Measurements from ENCODE around the gene SSBP4.

SSBP4 gene

DNA sequence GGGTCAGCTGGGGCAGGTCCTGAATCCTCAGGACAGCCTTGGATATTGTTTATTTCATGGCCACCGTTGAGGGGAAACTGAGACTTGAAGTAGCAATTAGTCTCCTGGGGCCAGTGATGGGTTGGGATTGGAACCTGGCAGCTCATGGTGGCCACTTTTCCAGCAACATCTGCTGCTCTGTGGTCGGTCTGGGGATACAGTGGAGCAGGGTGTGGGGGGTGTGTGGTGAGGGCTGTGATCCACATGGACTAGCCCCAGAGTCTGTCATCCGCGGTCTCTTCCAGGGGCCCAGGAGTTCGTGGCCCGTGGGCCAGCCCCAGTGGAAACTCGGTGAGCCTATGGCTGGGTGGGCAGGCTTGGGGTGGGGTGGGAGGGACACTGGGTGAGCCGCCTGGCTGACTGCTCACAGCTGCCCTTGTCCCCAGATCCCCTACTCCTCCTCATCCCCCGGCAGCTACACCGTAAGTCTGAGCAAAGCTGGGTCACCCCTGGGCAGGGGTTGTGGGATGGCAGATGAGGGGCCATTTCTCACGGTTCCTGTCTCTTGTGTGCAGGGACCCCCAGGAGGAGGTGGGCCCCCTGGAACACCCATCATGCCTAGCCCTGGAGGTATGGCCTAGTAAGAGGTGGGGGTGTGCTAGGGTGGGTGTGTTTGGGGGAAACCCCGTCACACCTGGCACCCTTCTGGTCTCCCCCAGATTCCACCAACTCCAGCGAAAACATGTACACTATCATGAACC lies 13.2 kb downstream of the SSBP4 start:
- H3K4me3 ChIP-seq (ENCODE audit: low read length) = no peak overlapping the region
- H4K5ac ChIP-seq (ENCODE audit: low read length) = no peak overlapping the region
- H3K23ac ChIP-seq (ENCODE audit: low read length) = peak overlapping the region; percentile 67
- peak overlapping the region; percentile 72 for H3K9ac ChIP-seq (ENCODE audit: low read length)
- no peaks in the 10 kb centered on the region for H3K79me1 ChIP-seq (ENCODE audit: low read length)
- H3K4me2 ChIP-seq (ENCODE audit: low read length) = peak overlapping the region; percentile 42
- DNase-seq = no peak
- H2BK5ac ChIP-seq (ENCODE audit: low read length) = no peak overlapping the region
- H3K4ac ChIP-seq (ENCODE audit: low read depth, low read length) = peak overlapping the region; percentile 4
- peak overlapping the region; percentile 91 for H3K18ac ChIP-seq (ENCODE audit: low read length)
- no peak overlapping the region for H4K8ac ChIP-seq (ENCODE audit: low read depth, low read length)
- no peaks in the 10 kb centered on the region for H3K79me2 ChIP-seq (ENCODE audit: control insufficient read depth, insufficient read depth, low read length)
- H3K27ac ChIP-seq (ENCODE audit: low read depth, low read length) = no peak overlapping the region
- H3K27me3 ChIP-seq (ENCODE audit: insufficient read depth, low read length, poor library complexity) = no peaks in the 10 kb centered on the region
- H2AK5ac ChIP-seq (ENCODE audit: low read length) = no peak overlapping the region
- no peak overlapping the region for H2BK120ac ChIP-seq (ENCODE audit: low read depth, low read length)
- H3K56ac ChIP-seq (ENCODE audit: low read length) = peak overlapping the region; percentile 89
- WGBS (ENCODE audit: extremely low coverage, insufficient coverage, low lambda C conversion rate) = no CpG with 5 or more reads among the region's 13 CpGs
- peaks cover 4% of the 10 kb centered on the region for H3K36me3 ChIP-seq (ENCODE audit: control insufficient read depth, insufficient read depth, low read length)
- H2BK15ac ChIP-seq (replicated peaks; ENCODE audit: low read depth) = no peak overlapping the region
- H3K4me1 ChIP-seq (ENCODE audit: control insufficient read depth, low read depth, low read length) = peaks cover 2% of the 10 kb centered on the region

DNA sequence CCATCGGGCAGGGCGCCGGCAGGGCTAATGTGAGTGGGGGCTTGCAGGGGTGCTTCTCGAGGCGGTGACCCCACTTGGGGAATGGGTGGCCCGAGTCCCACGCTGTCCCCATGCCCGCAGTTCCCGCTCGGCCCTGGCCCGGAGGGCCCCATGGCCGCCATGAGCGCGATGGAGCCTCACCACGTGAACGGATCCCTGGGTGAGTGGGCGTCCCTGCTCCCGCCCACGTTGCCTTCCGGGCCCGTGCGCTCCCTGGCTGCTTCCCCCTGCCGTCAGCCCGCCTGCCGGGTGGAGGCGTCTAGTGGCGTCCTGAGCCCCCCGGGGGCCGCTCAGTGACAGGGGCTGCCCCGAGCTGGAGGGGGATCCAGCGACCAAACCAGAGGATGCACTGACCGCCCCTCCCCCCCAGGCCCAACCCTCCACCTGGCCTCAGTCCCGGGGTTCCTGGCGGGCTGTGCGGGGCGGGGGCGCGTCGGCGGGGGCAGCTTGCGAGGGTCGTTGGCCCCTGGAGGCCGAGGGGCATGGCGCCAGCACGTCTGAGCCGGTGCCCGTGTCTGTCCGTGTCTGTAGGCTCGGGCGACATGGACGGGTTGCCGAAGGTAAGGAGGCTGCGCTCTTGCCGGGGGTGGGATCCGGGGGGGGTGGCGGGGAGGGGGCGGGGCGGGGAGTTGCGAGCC lies 14.0 kb downstream of the SSBP4 start:
- Histone ChIP-seq H3K56ac (ENCODE audit: low read length) (peak overlapping the region; percentile 89), H3K27ac (ENCODE audit: low read depth, low read length) (peak overlapping the region; percentile 45), H3K4me2 (ENCODE audit: low read length) (peak overlapping the region; percentile 42), H3K23ac (ENCODE audit: low read length) (peak overlapping the region; percentile 67), H3K4me3 (ENCODE audit: low read length) (peak overlapping the region; percentile 13), H2BK5ac (ENCODE audit: low read length) (peak overlapping the region; percentile 17), H3K79me1 (ENCODE audit: low read length) (no peaks in the 10 kb centered on the region), H2AK5ac (ENCODE audit: low read length) (no peak overlapping the region), H3K4me1 (ENCODE audit: control insufficient read depth, low read depth, low read length) (peaks cover 3% of the 10 kb centered on the region), H3K9ac (ENCODE audit: low read length) (peak overlapping the region; percentile 72), H3K18ac (ENCODE audit: low read length) (peak overlapping the region; percentile 91), H3K36me3 (ENCODE audit: control insufficient read depth, insufficient read depth, low read length) (peaks cover 4% of the 10 kb centered on the region), H2BK120ac (ENCODE audit: low read depth, low read length) (no peak overlapping the region), H2BK15ac (replicated peaks; ENCODE audit: low read depth) (no peak overlapping the region), H3K4ac (ENCODE audit: low read depth, low read length) (peak overlapping the region; percentile 92), H4K5ac (ENCODE audit: low read length) (no peak overlapping the region), H3K79me2 (ENCODE audit: control insufficient read depth, insufficient read depth, low read length) (no peaks in the 10 kb centered on the region), H3K27me3 (ENCODE audit: insufficient read depth, low read length, poor library complexity) (no peaks in the 10 kb centered on the region), H4K8ac (ENCODE audit: low read depth, low read length) (no peak overlapping the region)
- peak; percentile 56 for DNase-seq
- WGBS (ENCODE audit: extremely low coverage, insufficient coverage, low lambda C conversion rate) = no CpG with 5 or more reads among the region's 59 CpGs

DNA sequence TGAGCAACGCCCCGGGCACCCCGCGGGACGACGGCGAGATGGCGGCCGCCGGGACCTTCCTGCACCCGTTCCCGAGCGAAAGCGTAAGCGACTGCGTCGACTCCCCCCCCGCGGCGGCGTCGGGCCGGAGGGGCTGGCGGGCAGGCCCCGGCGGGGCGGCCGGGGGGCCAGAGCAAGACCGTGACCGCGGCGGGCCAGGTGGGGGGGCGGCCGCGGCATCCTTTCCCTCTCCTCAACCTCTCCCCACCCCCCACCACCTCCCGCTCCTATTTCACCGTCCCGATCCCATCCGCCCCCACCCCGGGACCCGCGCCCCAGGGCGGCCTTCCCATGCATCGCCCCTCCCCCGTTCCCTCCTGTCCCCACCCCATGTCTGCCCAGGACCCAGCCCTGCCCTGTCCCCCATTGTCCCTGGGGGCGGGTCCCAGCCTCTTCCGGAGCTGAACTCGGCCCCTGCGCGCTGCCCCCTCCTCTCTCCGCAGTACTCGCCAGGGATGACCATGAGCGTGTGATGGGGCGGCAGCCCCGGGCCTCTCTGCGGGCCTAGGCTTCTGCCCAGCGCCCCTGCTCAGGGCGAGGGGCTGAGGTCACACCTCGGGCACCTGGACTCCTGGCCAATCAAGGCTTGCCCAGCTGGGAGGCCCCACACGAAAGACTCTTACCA lies 14.7 kb downstream of the SSBP4 start:
- H4K8ac ChIP-seq (ENCODE audit: low read depth, low read length) = no peak overlapping the region
- H3K27me3 ChIP-seq (ENCODE audit: insufficient read depth, low read length, poor library complexity) = no peaks in the 10 kb centered on the region
- peaks cover 4% of the 10 kb centered on the region for H3K36me3 ChIP-seq (ENCODE audit: control insufficient read depth, insufficient read depth, low read length)
- H2AK5ac ChIP-seq (ENCODE audit: low read length) = no peak overlapping the region
- no peaks in the 10 kb centered on the region for H3K79me1 ChIP-seq (ENCODE audit: low read length)
- peak overlapping the region; percentile 91 for H3K18ac ChIP-seq (ENCODE audit: low read length)
- no peak overlapping the region for H2BK120ac ChIP-seq (ENCODE audit: low read depth, low read length)
- no peak overlapping the region for H3K4ac ChIP-seq (ENCODE audit: low read depth, low read length)
- no CpG with 5 or more reads among the region's 60 CpGs for WGBS (ENCODE audit: extremely low coverage, insufficient coverage, low lambda C conversion rate)
- peak overlapping the region; percentile 13 for H3K4me2 ChIP-seq (ENCODE audit: low read length)
- no peak overlapping the region for H3K23ac ChIP-seq (ENCODE audit: low read length)
- H3K4me1 ChIP-seq (ENCODE audit: control insufficient read depth, low read depth, low read length) = peaks cover 7% of the 10 kb centered on the region
- H2BK15ac ChIP-seq (replicated peaks; ENCODE audit: low read depth) = no peak overlapping the region
- H3K9ac ChIP-seq (ENCODE audit: low read length) = peak overlapping the region; percentile 63
- H3K79me2 ChIP-seq (ENCODE audit: control insufficient read depth, insufficient read depth, low read length) = no peaks in the 10 kb centered on the region
- H3K4me3 ChIP-seq (ENCODE audit: low read length) = no peak overlapping the region
- H2BK5ac ChIP-seq (ENCODE audit: low read length) = no peak overlapping the region
- peak overlapping the region; percentile 70 for H3K56ac ChIP-seq (ENCODE audit: low read length)
- no peak overlapping the region for H4K5ac ChIP-seq (ENCODE audit: low read length)
- H3K27ac ChIP-seq (ENCODE audit: low read depth, low read length) = peak overlapping the region; percentile 59
- DNase-seq = peak; percentile 74

DNA sequence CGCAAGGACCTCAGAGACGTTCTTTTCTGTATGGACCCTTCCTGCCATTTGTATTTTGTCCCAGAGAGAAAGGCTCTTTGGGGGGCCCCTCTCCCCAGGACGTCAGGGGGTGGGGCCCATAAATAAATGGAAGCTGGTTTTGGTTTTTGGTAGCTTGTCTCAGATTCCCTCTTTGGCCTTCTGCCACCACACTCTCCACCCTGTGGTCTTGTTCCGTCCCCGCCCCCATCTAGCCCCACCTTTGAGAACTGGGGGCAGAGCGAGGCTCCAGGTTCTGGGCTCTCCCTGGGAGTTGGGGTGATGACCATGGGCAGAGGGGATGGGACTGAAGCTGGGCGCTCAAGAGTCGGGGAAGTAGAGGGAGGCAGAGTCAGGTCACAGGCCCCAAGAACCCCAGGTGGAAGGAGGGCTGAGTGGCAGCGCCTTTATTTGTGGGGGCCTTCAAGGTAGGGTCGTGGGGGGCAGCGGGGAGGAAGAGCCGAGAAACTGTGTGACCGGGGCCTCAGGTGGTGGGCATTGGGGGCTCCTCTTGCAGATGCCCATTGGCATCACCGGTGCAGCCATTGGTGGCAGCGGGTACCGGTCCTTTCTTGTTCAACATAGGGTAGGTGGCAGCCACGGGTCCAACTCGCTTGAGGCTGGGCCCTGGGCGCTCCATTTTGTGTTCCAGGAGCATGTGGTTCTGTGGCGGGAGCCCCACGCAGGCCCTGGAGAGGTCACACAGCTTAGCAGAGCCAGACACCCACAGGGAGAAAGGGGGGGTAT lies 15.4 kb downstream of the SSBP4 start:
- peaks cover 4% of the 10 kb centered on the region for H3K36me3 ChIP-seq (ENCODE audit: control insufficient read depth, insufficient read depth, low read length)

DNA sequence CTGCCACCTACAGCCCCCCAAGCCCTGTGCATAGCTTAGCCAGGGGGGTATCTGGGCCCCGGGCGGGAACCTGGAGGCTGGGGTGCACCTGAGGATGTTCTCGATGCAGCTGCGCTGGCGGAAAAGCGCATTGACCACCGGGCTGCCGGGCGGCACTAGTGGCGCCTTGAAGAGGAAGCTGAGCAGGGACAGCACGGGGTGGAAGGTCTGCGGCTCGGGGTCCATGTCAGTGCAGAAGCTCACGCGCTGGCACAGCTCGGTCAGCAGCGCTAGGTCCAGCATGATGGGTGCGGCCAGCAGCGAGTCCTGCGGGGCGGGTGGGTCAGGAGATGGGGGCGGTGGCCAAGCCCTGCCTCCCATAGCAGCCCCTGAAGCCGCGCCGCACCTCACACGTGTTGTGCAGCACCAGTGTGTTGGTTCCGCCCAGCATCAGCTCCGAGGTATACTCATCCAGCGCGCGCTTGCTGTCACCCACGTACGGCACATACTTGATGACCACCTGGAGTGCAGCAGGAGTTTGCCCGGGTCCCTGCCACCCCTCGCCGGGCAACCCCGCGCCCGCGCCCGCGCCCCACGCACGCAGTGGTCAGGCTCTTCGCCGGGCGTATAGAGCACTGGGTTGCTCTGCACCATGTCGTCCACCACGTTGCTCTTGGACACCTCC lies 16.1 kb downstream of the SSBP4 start:
- Histone ChIP-seq H4K5ac (ENCODE audit: low read length) (no peak overlapping the region), H3K23ac (ENCODE audit: low read length) (no peak overlapping the region), H2BK15ac (replicated peaks; ENCODE audit: low read depth) (no peak overlapping the region), H2BK5ac (ENCODE audit: low read length) (no peak overlapping the region), H3K4me2 (ENCODE audit: low read length) (no peak overlapping the region), H3K27me3 (ENCODE audit: insufficient read depth, low read length, poor library complexity) (no peaks in the 10 kb centered on the region), H3K4me1 (ENCODE audit: control insufficient read depth, low read depth, low read length) (peaks cover 10% of the 10 kb centered on the region), H3K27ac (ENCODE audit: low read depth, low read length) (no peak overlapping the region), H2BK120ac (ENCODE audit: low read depth, low read length) (no peak overlapping the region), H3K9ac (ENCODE audit: low read length) (no peak overlapping the region), H2AK5ac (ENCODE audit: low read length) (no peak overlapping the region), H3K79me2 (ENCODE audit: control insufficient read depth, insufficient read depth, low read length) (no peaks in the 10 kb centered on the region), H3K4me3 (ENCODE audit: low read length) (no peak overlapping the region), H3K18ac (ENCODE audit: low read length) (no peak overlapping the region), H3K36me3 (ENCODE audit: control insufficient read depth, insufficient read depth, low read length) (peaks cover 4% of the 10 kb centered on the region), H3K79me1 (ENCODE audit: low read length) (no peaks in the 10 kb centered on the region), H3K4ac (ENCODE audit: low read depth, low read length) (no peak overlapping the region), H3K56ac (ENCODE audit: low read length) (no peak overlapping the region), H4K8ac (ENCODE audit: low read depth, low read length) (no peak overlapping the region)
- whole genome bisulfite sequencing (ENCODE audit: extremely low coverage, insufficient coverage, low lambda C conversion rate) = no CpG with 5 or more reads among the region's 49 CpGs
- no peak for DNase-seq

More for the DNA sequence above, 15.4 kb downstream of the SSBP4 start:
- Histone ChIP-seq H3K4me3 (ENCODE audit: low read length) (no peak overlapping the region), H2AK5ac (ENCODE audit: low read length) (no peak overlapping the region), H2BK15ac (replicated peaks; ENCODE audit: low read depth) (no peak overlapping the region), H3K9ac (ENCODE audit: low read length) (peak overlapping the region; percentile 63), H2BK5ac (ENCODE audit: low read length) (no peak overlapping the region), H3K4me1 (ENCODE audit: control insufficient read depth, low read depth, low read length) (peaks cover 12% of the 10 kb centered on the region), H3K4me2 (ENCODE audit: low read length) (no peak overlapping the region), H3K27ac (ENCODE audit: low read depth, low read length) (peak overlapping the region; percentile 59), H3K4ac (ENCODE audit: low read depth, low read length) (no peak overlapping the region), H3K23ac (ENCODE audit: low read length) (no peak overlapping the region), H4K8ac (ENCODE audit: low read depth, low read length) (no peak overlapping the region), H3K27me3 (ENCODE audit: insufficient read depth, low read length, poor library complexity) (no peaks in the 10 kb centered on the region), H3K79me1 (ENCODE audit: low read length) (no peaks in the 10 kb centered on the region), H3K56ac (ENCODE audit: low read length) (peak overlapping the region; percentile 34), H3K18ac (ENCODE audit: low read length) (no peak overlapping the region), H3K79me2 (ENCODE audit: control insufficient read depth, insufficient read depth, low read length) (no peaks in the 10 kb centered on the region), H4K5ac (ENCODE audit: low read length) (no peak overlapping the region), H2BK120ac (ENCODE audit: low read depth, low read length) (no peak overlapping the region)
- no peak for DNase-seq
- no CpG with 5 or more reads among the region's 21 CpGs for WGBS (ENCODE audit: extremely low coverage, insufficient coverage, low lambda C conversion rate)

Data from mesendoderm (in vitro differentiated cells).